ENCODE measurements around the gene SLC22A17.

GRCh38 chr14:23297611-23298277 is 54.9 kb downstream of the SLC22A17 start:
- TF ChIP-seq CTCF (IDR thresholded peaks at IDR 0.05; ENCODE audit: poor library complexity, severe bottlenecking) (no peak), POLR2AphosphoS5 (IDR thresholded peaks at IDR 0.05) (no peak), RAD21 (conservative IDR thresholded peaks at IDR 0.05) (no peak), REST (IDR thresholded peaks at IDR 0.05; ENCODE audit: borderline replicate concordance) (no peak)
